Measurements from ENCODE around the gene USP49. TPM values are rescaled to one million over a fixed set of nuclear protein-coding genes. Genes with fewer than 3 reads are reported as not detected.

USP49 gene
- total and polyA plus RNA-seq, 2 of the 13 experiments (the other 11 are each of a cell fraction or from before 2014, with no cell fraction given): 2.9 to 4.3 TPM

DNA sequence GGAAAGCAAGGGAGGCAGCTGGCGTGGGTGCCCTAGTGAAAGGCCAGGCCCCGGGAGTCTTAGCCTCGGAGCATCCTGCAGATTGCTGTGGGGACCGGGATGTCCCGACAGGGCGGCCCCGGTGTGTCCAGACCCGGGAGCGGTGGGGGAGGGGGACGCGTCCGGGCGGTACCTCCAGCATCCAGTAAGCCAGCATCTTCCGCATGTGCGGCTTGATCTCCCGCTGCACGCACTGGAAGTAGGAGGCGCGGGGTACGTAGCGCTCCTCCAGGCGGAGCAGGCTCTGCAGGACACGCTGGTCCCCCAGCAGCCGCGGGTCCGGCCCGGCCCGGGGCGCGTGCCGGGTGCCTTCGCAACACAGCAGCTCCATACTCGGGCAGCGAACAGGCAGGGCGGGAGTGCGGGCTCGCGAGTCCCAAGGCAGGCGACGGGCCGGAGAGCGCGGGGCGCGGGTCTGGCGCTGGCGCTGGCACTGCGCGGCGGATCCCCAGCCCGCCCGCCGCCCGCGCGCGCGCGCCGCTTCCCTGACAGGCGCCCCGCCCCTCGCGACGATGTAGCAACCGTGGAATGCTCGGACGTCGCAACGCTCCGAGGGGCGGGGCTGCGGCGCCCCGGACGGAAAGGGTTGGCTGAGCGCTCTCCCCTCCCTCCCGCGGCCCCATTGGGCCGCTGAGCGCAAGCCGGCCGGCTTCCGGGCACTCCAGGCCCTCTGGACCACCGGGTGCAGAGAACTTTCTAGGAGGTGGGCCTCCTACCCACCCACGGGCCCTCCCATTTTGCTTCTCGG, 46.3 kb upstream of the USP49 start, which contains the start of gene CCND3 (continued):
- TF ChIP-seq EP300 (IDR thresholded peaks at IDR 0.05; ENCODE audit: low read depth in 2 of 2, low read length in 2 of 2) (0 out of 4 replicates have a peak, but pooled peaks of 1 of the 2 experiments have one; percentile 34), EP300 (CRISPR knock-in tag; IDR thresholded peaks at IDR 0.05; ENCODE audit: borderline replicate concordance) (no peak), RBM39 (IDR thresholded peaks at IDR 0.05; ENCODE audit: low read depth, low read length, poor library complexity, severe bottlenecking) (peak; percentile 29), DNMT3B (CRISPR knock-in tag; conservative IDR thresholded peaks at IDR 0.05) (no peak), ZNF230 (CRISPR knock-in tag; IDR thresholded peaks at IDR 0.05) (peak; percentile 77; the same call in 1 of the 2 replicates), NFYC (CRISPR knock-in tag; IDR thresholded peaks at IDR 0.05) (peak; percentile 65), ELF4 (CRISPR knock-in tag; IDR thresholded peaks at IDR 0.05; ENCODE audit: borderline replicate concordance) (no peak), ZNF619 (CRISPR knock-in tag; IDR thresholded peaks at IDR 0.05) (no peak), ZNF615 (CRISPR knock-in tag; IDR thresholded peaks at IDR 0.05; ENCODE audit: borderline replicate concordance) (0 out of 2 replicates have a peak, but pooled peaks have one; percentile 58), MIXL1 (CRISPR knock-in tag; IDR thresholded peaks at IDR 0.05) (no peak), ZNF616 (CRISPR knock-in tag; IDR thresholded peaks at IDR 0.05; ENCODE audit: low read depth) (no peak; the same call in 1 of the 2 replicates), NBN (conservative IDR thresholded peaks at IDR 0.05) (no peak), JUND (CRISPR knock-in tag; IDR thresholded peaks at IDR 0.05) (no peak)
- TF ChIP-seq, protein P1, sequence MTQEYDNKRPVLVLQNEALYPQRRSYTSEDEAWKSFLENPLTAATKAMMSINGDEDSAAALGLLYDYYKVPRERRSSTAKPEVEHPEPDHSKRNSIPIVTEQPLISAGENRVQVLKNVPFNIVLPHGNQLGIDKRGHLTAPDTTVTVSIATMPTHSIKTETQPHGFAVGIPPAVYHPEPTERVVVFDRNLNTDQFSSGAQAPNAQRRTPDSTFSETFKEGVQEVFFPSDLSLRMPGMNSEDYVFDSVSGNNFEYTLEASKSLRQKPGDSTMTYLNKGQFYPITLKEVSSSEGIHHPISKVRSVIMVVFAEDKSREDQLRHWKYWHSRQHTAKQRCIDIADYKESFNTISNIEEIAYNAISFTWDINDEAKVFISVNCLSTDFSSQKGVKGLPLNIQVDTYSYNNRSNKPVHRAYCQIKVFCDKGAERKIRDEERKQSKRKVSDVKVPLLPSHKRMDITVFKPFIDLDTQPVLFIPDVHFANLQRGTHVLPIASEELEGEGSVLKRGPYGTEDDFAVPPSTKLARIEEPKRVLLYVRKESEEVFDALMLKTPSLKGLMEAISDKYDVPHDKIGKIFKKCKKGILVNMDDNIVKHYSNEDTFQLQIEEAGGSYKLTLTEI (CRISPR knock-in tag; conservative IDR thresholded peaks at IDR 0.05): no peak
- TF ChIP-seq, protein P2, sequence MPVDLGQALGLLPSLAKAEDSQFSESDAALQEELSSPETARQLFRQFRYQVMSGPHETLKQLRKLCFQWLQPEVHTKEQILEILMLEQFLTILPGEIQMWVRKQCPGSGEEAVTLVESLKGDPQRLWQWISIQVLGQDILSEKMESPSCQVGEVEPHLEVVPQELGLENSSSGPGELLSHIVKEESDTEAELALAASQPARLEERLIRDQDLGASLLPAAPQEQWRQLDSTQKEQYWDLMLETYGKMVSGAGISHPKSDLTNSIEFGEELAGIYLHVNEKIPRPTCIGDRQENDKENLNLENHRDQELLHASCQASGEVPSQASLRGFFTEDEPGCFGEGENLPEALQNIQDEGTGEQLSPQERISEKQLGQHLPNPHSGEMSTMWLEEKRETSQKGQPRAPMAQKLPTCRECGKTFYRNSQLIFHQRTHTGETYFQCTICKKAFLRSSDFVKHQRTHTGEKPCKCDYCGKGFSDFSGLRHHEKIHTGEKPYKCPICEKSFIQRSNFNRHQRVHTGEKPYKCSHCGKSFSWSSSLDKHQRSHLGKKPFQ (CRISPR knock-in tag; IDR thresholded peaks at IDR 0.05; ENCODE audit: insufficient replicate concordance): no peak
- TF ChIP-seq, protein P3, sequence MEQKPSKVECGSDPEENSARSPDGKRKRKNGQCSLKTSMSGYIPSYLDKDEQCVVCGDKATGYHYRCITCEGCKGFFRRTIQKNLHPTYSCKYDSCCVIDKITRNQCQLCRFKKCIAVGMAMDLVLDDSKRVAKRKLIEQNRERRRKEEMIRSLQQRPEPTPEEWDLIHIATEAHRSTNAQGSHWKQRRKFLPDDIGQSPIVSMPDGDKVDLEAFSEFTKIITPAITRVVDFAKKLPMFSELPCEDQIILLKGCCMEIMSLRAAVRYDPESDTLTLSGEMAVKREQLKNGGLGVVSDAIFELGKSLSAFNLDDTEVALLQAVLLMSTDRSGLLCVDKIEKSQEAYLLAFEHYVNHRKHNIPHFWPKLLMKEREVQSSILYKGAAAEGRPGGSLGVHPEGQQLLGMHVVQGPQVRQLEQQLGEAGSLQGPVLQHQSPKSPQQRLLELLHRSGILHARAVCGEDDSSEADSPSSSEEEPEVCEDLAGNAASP (CRISPR knock-in tag; IDR thresholded peaks at IDR 0.05; ENCODE audit: borderline replicate concordance): no peak; the same call in 1 of the 2 replicates
- TF ChIP-seq, protein P4, sequence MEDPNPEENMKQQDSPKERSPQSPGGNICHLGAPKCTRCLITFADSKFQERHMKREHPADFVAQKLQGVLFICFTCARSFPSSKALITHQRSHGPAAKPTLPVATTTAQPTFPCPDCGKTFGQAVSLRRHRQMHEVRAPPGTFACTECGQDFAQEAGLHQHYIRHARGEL (CRISPR knock-in tag; IDR thresholded peaks at IDR 0.05): no peak
- TF ChIP-seq, protein P5, sequence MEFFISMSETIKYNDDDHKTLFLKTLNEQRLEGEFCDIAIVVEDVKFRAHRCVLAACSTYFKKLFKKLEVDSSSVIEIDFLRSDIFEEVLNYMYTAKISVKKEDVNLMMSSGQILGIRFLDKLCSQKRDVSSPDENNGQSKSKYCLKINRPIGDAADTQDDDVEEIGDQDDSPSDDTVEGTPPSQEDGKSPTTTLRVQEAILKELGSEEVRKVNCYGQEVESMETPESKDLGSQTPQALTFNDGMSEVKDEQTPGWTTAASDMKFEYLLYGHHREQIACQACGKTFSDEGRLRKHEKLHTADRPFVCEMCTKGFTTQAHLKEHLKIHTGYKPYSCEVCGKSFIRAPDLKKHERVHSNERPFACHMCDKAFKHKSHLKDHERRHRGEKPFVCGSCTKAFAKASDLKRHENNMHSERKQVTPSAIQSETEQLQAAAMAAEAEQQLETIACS (CRISPR knock-in tag; IDR thresholded peaks at IDR 0.05): peak; percentile 72
- TF ChIP-seq, protein P6, sequence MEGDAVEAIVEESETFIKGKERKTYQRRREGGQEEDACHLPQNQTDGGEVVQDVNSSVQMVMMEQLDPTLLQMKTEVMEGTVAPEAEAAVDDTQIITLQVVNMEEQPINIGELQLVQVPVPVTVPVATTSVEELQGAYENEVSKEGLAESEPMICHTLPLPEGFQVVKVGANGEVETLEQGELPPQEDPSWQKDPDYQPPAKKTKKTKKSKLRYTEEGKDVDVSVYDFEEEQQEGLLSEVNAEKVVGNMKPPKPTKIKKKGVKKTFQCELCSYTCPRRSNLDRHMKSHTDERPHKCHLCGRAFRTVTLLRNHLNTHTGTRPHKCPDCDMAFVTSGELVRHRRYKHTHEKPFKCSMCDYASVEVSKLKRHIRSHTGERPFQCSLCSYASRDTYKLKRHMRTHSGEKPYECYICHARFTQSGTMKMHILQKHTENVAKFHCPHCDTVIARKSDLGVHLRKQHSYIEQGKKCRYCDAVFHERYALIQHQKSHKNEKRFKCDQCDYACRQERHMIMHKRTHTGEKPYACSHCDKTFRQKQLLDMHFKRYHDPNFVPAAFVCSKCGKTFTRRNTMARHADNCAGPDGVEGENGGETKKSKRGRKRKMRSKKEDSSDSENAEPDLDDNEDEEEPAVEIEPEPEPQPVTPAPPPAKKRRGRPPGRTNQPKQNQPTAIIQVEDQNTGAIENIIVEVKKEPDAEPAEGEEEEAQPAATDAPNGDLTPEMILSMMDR (CRISPR knock-in tag; IDR thresholded peaks at IDR 0.05): no peak
